ENCODE results near the gene SIPA1L3.

SIPA1L3 gene

GRCh38 chr19:38130399-38130798 is 223.4 kb downstream of the SIPA1L3 start:
- H3K4me3 ChIP-seq (ENCODE audit: low read depth, low read length): no peak overlapping the region
- no peak for DNase-seq (ENCODE audit: low read depth)
- no peak for TF ChIP-seq POLR2A (IDR thresholded peaks at IDR 0.05; ENCODE audit: extremely low read depth, insufficient read length)
- no peak for TF ChIP-seq MYC (IDR thresholded peaks at IDR 0.05; ENCODE audit: low read depth, low read length)
- TF ChIP-seq, protein P1, sequence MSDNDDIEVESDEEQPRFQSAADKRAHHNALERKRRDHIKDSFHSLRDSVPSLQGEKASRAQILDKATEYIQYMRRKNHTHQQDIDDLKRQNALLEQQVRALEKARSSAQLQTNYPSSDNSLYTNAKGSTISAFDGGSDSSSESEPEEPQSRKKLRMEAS (IDR thresholded peaks at IDR 0.05; ENCODE audit: low read depth, low read length): no peak
- TF ChIP-seq, protein P2, sequence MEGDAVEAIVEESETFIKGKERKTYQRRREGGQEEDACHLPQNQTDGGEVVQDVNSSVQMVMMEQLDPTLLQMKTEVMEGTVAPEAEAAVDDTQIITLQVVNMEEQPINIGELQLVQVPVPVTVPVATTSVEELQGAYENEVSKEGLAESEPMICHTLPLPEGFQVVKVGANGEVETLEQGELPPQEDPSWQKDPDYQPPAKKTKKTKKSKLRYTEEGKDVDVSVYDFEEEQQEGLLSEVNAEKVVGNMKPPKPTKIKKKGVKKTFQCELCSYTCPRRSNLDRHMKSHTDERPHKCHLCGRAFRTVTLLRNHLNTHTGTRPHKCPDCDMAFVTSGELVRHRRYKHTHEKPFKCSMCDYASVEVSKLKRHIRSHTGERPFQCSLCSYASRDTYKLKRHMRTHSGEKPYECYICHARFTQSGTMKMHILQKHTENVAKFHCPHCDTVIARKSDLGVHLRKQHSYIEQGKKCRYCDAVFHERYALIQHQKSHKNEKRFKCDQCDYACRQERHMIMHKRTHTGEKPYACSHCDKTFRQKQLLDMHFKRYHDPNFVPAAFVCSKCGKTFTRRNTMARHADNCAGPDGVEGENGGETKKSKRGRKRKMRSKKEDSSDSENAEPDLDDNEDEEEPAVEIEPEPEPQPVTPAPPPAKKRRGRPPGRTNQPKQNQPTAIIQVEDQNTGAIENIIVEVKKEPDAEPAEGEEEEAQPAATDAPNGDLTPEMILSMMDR (IDR thresholded peaks at IDR 0.05; ENCODE audit: low read depth, low read length): no peak

DNA sequence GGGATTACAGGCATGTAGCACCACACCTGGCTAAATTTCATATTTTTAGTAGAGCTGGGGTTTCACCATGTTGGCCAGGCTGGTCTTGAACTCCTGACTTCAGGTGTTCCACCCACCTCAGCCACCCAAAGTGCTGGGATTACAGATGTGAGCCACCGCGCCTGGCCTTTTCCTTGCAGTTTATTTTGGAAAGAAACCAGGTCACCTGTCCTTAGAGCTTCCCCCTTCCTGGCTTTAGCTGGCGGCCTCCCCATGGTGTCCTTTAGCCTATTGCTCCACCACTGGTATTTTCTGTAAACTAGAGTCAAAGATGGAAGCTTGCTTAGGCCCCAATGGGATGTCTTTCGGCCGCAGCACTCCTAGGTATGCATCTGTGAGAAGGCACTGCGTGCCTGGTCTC is 225.8 kb downstream of the SIPA1L3 start:
- DNase-seq (ENCODE audit: low read depth): no peak
- TF ChIP-seq MYC (IDR thresholded peaks at IDR 0.05; ENCODE audit: low read depth, low read length): no peak
- TF ChIP-seq, protein P2 (IDR thresholded peaks at IDR 0.05; ENCODE audit: low read depth, low read length): no peak
- TF ChIP-seq, protein P1 (IDR thresholded peaks at IDR 0.05; ENCODE audit: low read depth, low read length): no peak
- H3K4me3 ChIP-seq (ENCODE audit: low read depth, low read length): no peak overlapping the region

- TF ChIP-seq MYC (IDR thresholded peaks at IDR 0.05; ENCODE audit: low read depth, low read length) (no peak), POLR2A (IDR thresholded peaks at IDR 0.05; ENCODE audit: extremely low read depth, insufficient read length) (no peak)
- TF ChIP-seq, protein P2 (IDR thresholded peaks at IDR 0.05; ENCODE audit: low read depth, low read length): no peak
- TF ChIP-seq, protein P1 (IDR thresholded peaks at IDR 0.05; ENCODE audit: low read depth, low read length): no peak
- H3K4me3 ChIP-seq (ENCODE audit: low read depth, low read length): no peak overlapping the region
- no peak for DNase-seq (ENCODE audit: low read depth)
Measured at GRCh38 chr19:38133319-38133718, 226.3 kb downstream of the SIPA1L3 start.

GRCh38 chr19:38134540-38135149 is 227.6 kb downstream of the SIPA1L3 start:
- DNase-seq (ENCODE audit: low read depth): peak; percentile 36
- H3K4me3 ChIP-seq (ENCODE audit: low read depth, low read length): no peak overlapping the region
- TF ChIP-seq, protein P1 (IDR thresholded peaks at IDR 0.05; ENCODE audit: low read depth, low read length): no peak
- TF ChIP-seq POLR2A (IDR thresholded peaks at IDR 0.05; ENCODE audit: extremely low read depth, insufficient read length) (no peak), MYC (IDR thresholded peaks at IDR 0.05; ENCODE audit: low read depth, low read length) (no peak)
- TF ChIP-seq, protein P2 (IDR thresholded peaks at IDR 0.05; ENCODE audit: low read depth, low read length): peak; percentile 56

DNA sequence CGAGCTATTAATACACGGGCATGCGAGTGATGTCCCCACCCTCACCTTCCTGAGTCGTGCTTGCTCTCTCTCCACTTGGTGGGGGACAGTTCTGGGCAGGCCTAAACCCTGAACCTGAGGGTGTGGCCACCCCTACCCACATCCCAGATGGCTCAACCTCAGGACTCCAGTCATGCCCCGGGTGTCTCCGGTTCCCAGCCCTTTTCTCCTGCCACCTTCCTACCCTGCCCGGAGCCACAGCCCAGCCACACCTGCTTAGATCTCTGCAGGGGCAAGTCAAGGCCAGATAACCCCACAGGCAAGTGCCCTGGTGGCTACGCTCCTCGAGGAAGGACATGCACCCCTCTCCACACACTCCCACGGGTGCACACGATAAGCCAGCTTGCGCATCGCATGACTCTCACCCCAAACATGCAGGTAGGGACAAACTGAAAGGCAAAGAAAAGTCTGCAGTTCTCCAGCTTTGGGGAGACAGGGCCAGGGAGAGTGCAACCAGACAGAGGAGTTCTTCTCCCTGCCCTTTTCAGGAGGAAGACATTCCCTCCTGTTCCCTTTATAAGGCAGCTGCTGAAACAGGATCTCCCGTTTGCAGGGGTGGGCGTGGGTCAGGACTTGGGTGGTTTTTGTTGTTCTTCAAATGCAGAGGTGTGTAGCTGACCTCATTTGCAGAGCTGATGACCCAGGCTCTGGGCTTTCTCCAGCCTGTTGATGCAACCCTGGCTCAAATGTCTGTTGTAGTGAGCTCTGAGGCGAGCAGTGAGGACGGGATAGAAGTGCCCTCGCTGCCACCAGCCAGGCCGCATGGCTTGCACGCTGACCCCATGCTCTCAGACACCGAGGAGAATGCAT is 228.4 kb downstream of the SIPA1L3 start:
- TF ChIP-seq MYC (IDR thresholded peaks at IDR 0.05; ENCODE audit: low read depth, low read length): no peak
- TF ChIP-seq POLR2A (IDR thresholded peaks at IDR 0.05; ENCODE audit: extremely low read depth, insufficient read length): no peak
- TF ChIP-seq, protein P1 (IDR thresholded peaks at IDR 0.05; ENCODE audit: low read depth, low read length): no peak
- TF ChIP-seq, protein P2 (IDR thresholded peaks at IDR 0.05; ENCODE audit: low read depth, low read length): no peak
- no peak for DNase-seq (ENCODE audit: low read depth)
- no peak overlapping the region for H3K4me3 ChIP-seq (ENCODE audit: low read depth, low read length)

All from NB4 (cell line).